GM12875 (cell line): ENCODE results near the gene CETP.

ENCODE experiments used
- H3K4me3 ChIP-seq: one replicate; pipeline ENCODE4 v1.5.1; 2011; ENCODE audit warnings: low read depth, low read length, control low read depth
- CTCF ChIP-seq: IDR thresholded peaks from 2 replicates; pipeline ENCODE4 v1.5.1; 2011; ENCODE audit warnings: low read depth, mild to moderate bottlenecking, control low read depth, inconsistent platforms, low read length, moderate library complexity, borderline replicate concordance; ENCODE audit not compliant: insufficient read depth

CETP gene

GRCh38 chr16:56961851-56962281 lies at the start of gene CETP:
Gene CETP (plus strand): TSS chr16:56961950. CDS start chr16:56961980, 30 bp downstream.
- no peak within 1 kb of the TSS for H3K4me3 ChIP-seq

GRCh38 chr16:56912746-56913708 lies 48.7 kb upstream of the CETP start:
- TF ChIP-seq CTCF, result no peak
- no peak overlapping the region for H3K4me3 ChIP-seq

More at GRCh38 chr16:56961851-56962281, at the start of gene CETP:
- no peak for TF ChIP-seq CTCF

GRCh38 chr16:56914896-56915295 lies 46.9 kb upstream of the CETP start:
- no peak overlapping the region for H3K4me3 ChIP-seq
- no peak for TF ChIP-seq CTCF

GRCh38 chr16:56915336-56916119 lies 46.2 kb upstream of the CETP start:
- TF ChIP-seq CTCF, result no peak
- H3K4me3 ChIP-seq, result no peak overlapping the region

- no peak overlapping the region for H3K4me3 ChIP-seq
- TF ChIP-seq CTCF, result no peak
Observed at GRCh38 chr16:56916571-56917403, 45.0 kb upstream of the CETP start.

- TF ChIP-seq CTCF, result no peak
- no peak overlapping the region for H3K4me3 ChIP-seq
Observed at GRCh38 chr16:56918467-56919012, 43.2 kb upstream of the CETP start.
